SKM-1 treated with dmso at 0.1 percent for 144 hours (cell line): ENCODE results near the gene SAMD11.
"Not testable (repeated sequence)": the region's sequence is repeated elsewhere in the genome, so short reads cannot be mapped to it uniquely, and the experiment has no call there.

Experiments
- DNase-seq: peaks from one replicate; lab custom pipeline; 2025; ENCODE audit not compliant: unreplicated experiment; lab: John Stamatoyannopoulos, UW

Gene SAMD11

GRCh38 chr1:923131-923990 lies at the start of gene SAMD11:
Gene SAMD11, plus strand, starts transcription at chr1:923923. Its CDS starts 509 bp downstream, at chr1:924432.
- no peak for DNase-seq

GRCh38 chr1:876428-877208 lies 47.1 kb upstream of the SAMD11 start:
- not testable (repeated sequence) for DNase-seq

GRCh38 chr1:877209-877986 lies 46.3 kb upstream of the SAMD11 start:
- not testable (repeated sequence) for DNase-seq

GRCh38 chr1:880511-880910 lies 43.2 kb upstream of the SAMD11 start:
- DNase-seq: not testable (repeated sequence)

- DNase-seq: not testable (repeated sequence)
Measured at GRCh38 chr1:880915-881314, 42.8 kb upstream of the SAMD11 start.

- no peak for DNase-seq
Measured at GRCh38 chr1:886311-886710, 37.4 kb upstream of the SAMD11 start.

GRCh38 chr1:886760-887159 lies 37.0 kb upstream of the SAMD11 start:
- DNase-seq: no peak

- no peak for DNase-seq
Measured at GRCh38 chr1:888297-888696, 35.4 kb upstream of the SAMD11 start.

- DNase-seq: not testable (repeated sequence)
Measured at GRCh38 chr1:889774-890173, 33.9 kb upstream of the SAMD11 start.

- not testable (repeated sequence) for DNase-seq
Measured at GRCh38 chr1:890234-890633, 33.5 kb upstream of the SAMD11 start.

GRCh38 chr1:890661-891060 lies 33.1 kb upstream of the SAMD11 start:
- DNase-seq: no peak

- no peak for DNase-seq
Measured at GRCh38 chr1:897226-897625, 26.5 kb upstream of the SAMD11 start.

- not testable (repeated sequence) for DNase-seq
Measured at GRCh38 chr1:897951-898350, 25.8 kb upstream of the SAMD11 start.

- no peak for DNase-seq
Measured at GRCh38 chr1:899636-900317, 23.9 kb upstream of the SAMD11 start.

GRCh38 chr1:901108-901859 lies 22.4 kb upstream of the SAMD11 start:
- no peak for DNase-seq

- DNase-seq: no peak
Measured at GRCh38 chr1:902802-903201, 20.9 kb upstream of the SAMD11 start.

- no peak for DNase-seq
Measured at GRCh38 chr1:903305-903704, 20.4 kb upstream of the SAMD11 start.

GRCh38 chr1:903721-904271 lies 19.9 kb upstream of the SAMD11 start:
- no peak for DNase-seq

GRCh38 chr1:904310-904950 lies 19.3 kb upstream of the SAMD11 start:
- peak; percentile 71 for DNase-seq
